Stomach (tissue), 9 donors: ENCODE results near the gene STRN4. TPM values are rescaled to one million over a fixed set of nuclear protein-coding genes. Genes with fewer than 3 reads are reported as not detected.

ENCODE experiments used
- DNase-seq, 2 donors: peaks; one replicate each; pipeline versions ENCODE4 v3.0.0 to v3.0.0-alpha.2; 2013 to 2019
- H3K27ac ChIP-seq, 5 donors: fragments of 200-600 bp in 4 of 5; sonication (generic) in 4 of 5; one replicate each; pipeline ENCODE4 v1.5.1; 2013 to 2019; ENCODE audit warnings: mild to moderate bottlenecking in 1 of 5, moderate library complexity in 1 of 5
- H3K27me3 ChIP-seq, 3 donors: fragments of 200-600 bp; sonication (generic); one replicate each; pipeline ENCODE4 v1.5.1; 2017 to 2019; ENCODE audit warnings: mixed run types in 1 of 3
- H3K36me3 ChIP-seq, 4 donors: fragments of 200-600 bp; sonication (generic); 1 replicate in 3 of 4; 2 replicates in 1 of 4; pipeline ENCODE4 v1.5.1; 2016 to 2019
- H3K4me1 ChIP-seq, 4 donors: fragments of 200-600 bp; sonication (generic); one replicate each; pipeline ENCODE4 v1.5.1; 2016 to 2019
- H3K4me3 ChIP-seq, 4 donors: fragments of 200-600 bp; sonication (generic) in 3 of 4; one replicate each; pipeline ENCODE4 v1.5.1; 2016 to 2019; ENCODE audit warnings: mild to moderate bottlenecking in 1 of 4
- H3K9me3 ChIP-seq, 4 donors: fragments of 200-600 bp; sonication (generic); one replicate each; pipeline ENCODE4 v1.5.1; 2016 to 2019
- CTCF ChIP-seq, 7 experiments: fragments of 450-650 bp in 4 of 7; fragments of 200-600 bp in 3 of 7; sonication (generic) in 3 of 7; IDR thresholded peaks; one replicate each; pipeline ENCODE4 v1.5.1; 2016 to 2019; ENCODE audit warnings: antibody characterized with exemption in 7 of 7, control low read depth in 2 of 7, mild to moderate bottlenecking in 1 of 7
- EP300 ChIP-seq: sonication (generic); formaldehyde crosslinking; IDR thresholded peaks from one replicate; pipeline ENCODE4 v1.6.1; 2017; ENCODE audit warnings: antibody characterized with exemption
- POLR2A ChIP-seq, 4 donors: fragments of 450-650 bp; IDR thresholded peaks; one replicate each; pipeline ENCODE4 v1.6.1; 2016; ENCODE audit warnings: antibody characterized with exemption in 4 of 4, control low read depth in 2 of 4, mild to moderate bottlenecking in 1 of 4, moderate library complexity in 1 of 4
- POLR2AphosphoS5 ChIP-seq, 3 donors: sonication (generic); formaldehyde crosslinking; IDR thresholded peaks; one replicate each; pipeline ENCODE4 v1.6.1; 2016; ENCODE audit warnings: antibody characterized with exemption in 3 of 3
- WGBS, 5 donors: extraction: QIAGEN DNeasy Blood & Tissue Kit in 3 of 5; methylation state at CpG; one replicate each; pipeline versions ENCODE4 v1.1.5 to v1.1.7; 2013 to 2018; 5-methylcytosine and 5-hydroxymethylcytosine counted together
- intact Hi-C: fragments of 100-400 bp; cut with DNase I; formaldehyde crosslinking; loops from one replicate; pipeline ENCODE4 v1.15.1; 2023; ENCODE audit warnings: low total_unique reads
- polyA plus RNA-seq, 3 donors: library from polyadenylated mRNA; stranded (reverse); fragments of 200-250 nt; gene quantifications; one replicate each; pipeline ENCODE4 v1.2.3, GENCODE V29; 2013
- total RNA-seq, 5 donors: library from RNA; depleted of rRNA; stranded (reverse); fragments of >200 nt; gene quantifications; one replicate each; pipeline versions ENCODE4 v1.1.0 to v1.2.3, GENCODE V29; 2014 to 2016
- donor health status: healthy with polysubstance abuse.
- donor health status: Bipolar disorder and iron deficiency.
- donor health status: healthy.

STRN4 gene
- total and polyA plus RNA-seq, 8 donors: 37.1 to 373 (median 62.1) TPM

GRCh38 chr19:46788262-46788967 lies 42.2 kb upstream of the STRN4 start, which contains the start of gene SLC1A5:
TSS of gene SLC1A5 (minus strand) at chr19:46788594. CDS start at chr19:46787965, 629 bp downstream.
- intact Hi-C loops: no loop called here
- WGBS, 5 donors: 0 to 1% (median 1%) methylated on average over 16 to 46 of the region's 46 CpGs
- no peak for TF ChIP-seq CTCF (IDR thresholded peaks at IDR 0.05)
- no peak for TF ChIP-seq EP300
- peak in 2 of 4 donors; percentile 71 to 94 for TF ChIP-seq POLR2A (IDR thresholded peaks at IDR 0.05)
- TF ChIP-seq POLR2AphosphoS5 (IDR thresholded peaks at IDR 0.05): peak; percentile 80 to 99 (median 99)

GRCh38 chr19:46787331-46788261 lies 41.3 kb upstream of the STRN4 start:
- peaks cover 23 to 62% (median 52%) of the 10 kb centered on the region in 4 donors for H3K4me1 ChIP-seq
- DNase-seq: peak; percentile 55 to 82
- WGBS, 5 donors: 0 to 1% (median 0%) methylated on average over 38 to 80 of the region's 80 CpGs
- no peaks in the 10 kb centered on the region for H3K27me3 ChIP-seq
- peak overlapping the region; percentile 63 to 83 (median 78) for H3K4me3 ChIP-seq
- peaks cover 5 to 15% (median 12%) of the 10 kb centered on the region in 4 donors for H3K36me3 ChIP-seq
- intact Hi-C loops: no loop called here
- TF ChIP-seq POLR2AphosphoS5 (IDR thresholded peaks at IDR 0.05) (peak in 2 of 3 donors; percentile 37 to 39), POLR2A (IDR thresholded peaks at IDR 0.05) (no peak)
- no peaks in the 10 kb centered on the region for H3K9me3 ChIP-seq
- peak overlapping the region; percentile 86 to 92 (median 89) for H3K27ac ChIP-seq

More at GRCh38 chr19:46788262-46788967, 42.2 kb upstream of the STRN4 start, which contains the start of gene SLC1A5:
- H3K27me3 ChIP-seq: no peaks in the 10 kb centered on the region
- peak; percentile 97 for DNase-seq
- peak within 1 kb of the TSS; percentile 86 to 92 (median 89) for H3K27ac ChIP-seq
- peaks cover 0 to 7% (median 4%) of the 10 kb centered on the region in 4 donors for H3K36me3 ChIP-seq
- H3K4me1 ChIP-seq: peaks cover 23 to 56% (median 44%) of the 10 kb centered on the region in 4 donors
- peak within 1 kb of the TSS; percentile 63 to 83 (median 78) for H3K4me3 ChIP-seq
- H3K9me3 ChIP-seq: no peaks in the 10 kb centered on the region

- peak overlapping the region; percentile 86 to 92 (median 89) for H3K27ac ChIP-seq
- no peak for TF ChIP-seq POLR2A (IDR thresholded peaks at IDR 0.05)
- no peak for TF ChIP-seq POLR2AphosphoS5 (IDR thresholded peaks at IDR 0.05)
- no peak for TF ChIP-seq CTCF (IDR thresholded peaks at IDR 0.05)
- no peak for TF ChIP-seq EP300
- H3K4me1 ChIP-seq: peaks cover 23 to 66% (median 55%) of the 10 kb centered on the region in 4 donors
- H3K9me3 ChIP-seq: no peaks in the 10 kb centered on the region
- no peaks in the 10 kb centered on the region for H3K27me3 ChIP-seq
- peak overlapping the region; percentile 63 to 83 (median 78) for H3K4me3 ChIP-seq
- 0 to 7% (median 1%) methylated on average over 5 of the region's 5 CpGs for WGBS, 5 donors
- H3K36me3 ChIP-seq: peaks cover 11 to 21% (median 18%) of the 10 kb centered on the region in 4 donors
- intact Hi-C loops: no loop called here
- no peak for DNase-seq
Observed at GRCh38 chr19:46787040-46787330, 40.7 kb upstream of the STRN4 start.

GRCh38 chr19:46786236-46787039 lies 40.2 kb upstream of the STRN4 start:
- Histone ChIP-seq H3K4me3 (peak overlapping the region; percentile 63 to 83 (median 78)), H3K4me1 (peaks cover 23 to 66% (median 55%) of the 10 kb centered on the region in 4 donors), H3K9me3 (no peaks in the 10 kb centered on the region), H3K27ac (peak overlapping the region; percentile 86 to 92 (median 89)), H3K36me3 (peaks cover 16 to 26% (median 24%) of the 10 kb centered on the region in 4 donors), H3K27me3 (no peaks in the 10 kb centered on the region)
- 5 to 18% (median 6%) methylated on average over 18 to 20 of the region's 20 CpGs for WGBS, 5 donors
- TF ChIP-seq CTCF (IDR thresholded peaks at IDR 0.05) (no peak), POLR2AphosphoS5 (IDR thresholded peaks at IDR 0.05) (peak in 2 of 3 donors; percentile 83 to 85)
- DNase-seq: peak; percentile 67 to 89
- intact Hi-C loops: no loop called here
